Large intestine (tissue), 3 donors: Measurements from ENCODE around the gene FGF12. TPM values are rescaled to one million over a fixed set of nuclear protein-coding genes. Genes with fewer than 3 reads are reported as not detected.

Experiments used
- DNase-seq, 2 donors: peaks; one replicate each; pipeline versions ENCODE4 v3.0.0 to v3.0.0-alpha.2; 2013
- H3K27ac ChIP-seq: one replicate; pipeline ENCODE4 v1.5.1; 2013; ENCODE audit warnings: low read length
- H3K27me3 ChIP-seq: 2 replicates; pipeline ENCODE4 v1.6.1; 2013; ENCODE audit warnings: low read length; ENCODE audit not compliant: control insufficient read depth, insufficient read depth
- H3K36me3 ChIP-seq: 2 replicates; pipeline ENCODE4 v1.6.1; 2013; ENCODE audit warnings: low read length; ENCODE audit not compliant: control insufficient read depth, insufficient read depth
- H3K4me1 ChIP-seq: one replicate; pipeline ENCODE4 v1.6.1; 2013; ENCODE audit warnings: low read length; ENCODE audit not compliant: control insufficient read depth, insufficient read depth
- H3K4me3 ChIP-seq: one replicate; pipeline ENCODE4 v1.5.1; 2013; ENCODE audit warnings: low read length
- H3K9me3 ChIP-seq: one replicate; pipeline ENCODE4 v1.6.1; 2013; ENCODE audit warnings: mild to moderate bottlenecking, low read depth, low read length, moderate library complexity; ENCODE audit not compliant: control insufficient read depth
- polyA plus RNA-seq: library from polyadenylated mRNA; unstranded; fragments of 120-200 nt; gene quantifications from one replicate; pipeline ENCODE4 v1.2.1, GENCODE V29; 2013

Gene FGF12
- polyA plus RNA-seq, 1 donor, result 2.1 TPM

DNA sequence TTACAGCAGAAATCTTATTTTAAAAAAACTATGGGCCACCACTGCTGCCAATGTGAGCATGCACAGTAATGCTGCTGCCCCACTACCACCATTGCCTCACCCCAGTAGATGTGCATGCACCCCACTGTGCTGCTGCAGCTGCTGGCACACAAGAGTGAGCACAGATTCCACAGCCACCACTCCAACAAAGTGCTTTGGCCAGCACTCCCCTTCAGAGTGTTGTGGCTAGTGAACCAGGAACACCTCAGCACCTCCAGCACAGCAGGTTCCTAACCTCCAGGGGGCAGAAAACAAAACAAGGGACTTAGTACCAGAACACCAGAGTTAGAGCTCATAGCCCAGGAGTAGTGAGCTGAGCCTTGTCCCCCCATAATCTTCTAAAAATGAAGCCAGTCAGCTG is 636.8 kb downstream of the FGF12 start:
- H3K4me1 ChIP-seq, result no peaks in the 10 kb centered on the region
- H3K36me3 ChIP-seq, result no peaks in the 10 kb centered on the region
- H3K4me3 ChIP-seq, result no peak overlapping the region
- DNase-seq, result no peak
- H3K27me3 ChIP-seq, result no peaks in the 10 kb centered on the region
- H3K9me3 ChIP-seq, result no peaks in the 10 kb centered on the region
- H3K27ac ChIP-seq, result no peak overlapping the region

Other genes starting within 250 kb of the FGF12 start
- gene MB21D2, start 190.3 kb upstream of the FGF12 start, polyA plus RNA-seq, result 18.3 TPM